ENCODE data around the gene FOXP2. TPM values are rescaled to one million over a fixed set of nuclear protein-coding genes. Genes with fewer than 3 reads are reported as not detected.

Gene FOXP2
- total RNA-seq, 1 donor from 2014 or later: 10.1 TPM

- Histone ChIP-seq H3K4me1 (no peaks in the 10 kb centered on the region), H3K27me3 (ENCODE audit: low read depth) (no peaks in the 10 kb centered on the region), H3K27ac (no peak overlapping the region), H3K9me3 (no peaks in the 10 kb centered on the region), H3K4me3 (no peak overlapping the region), H3K36me3 (no peaks in the 10 kb centered on the region)
- intact Hi-C loops (cut with DNase I): no loop called here
- no peak for ATAC-seq
- DNase-seq: no peak
- TF ChIP-seq, protein P1, sequence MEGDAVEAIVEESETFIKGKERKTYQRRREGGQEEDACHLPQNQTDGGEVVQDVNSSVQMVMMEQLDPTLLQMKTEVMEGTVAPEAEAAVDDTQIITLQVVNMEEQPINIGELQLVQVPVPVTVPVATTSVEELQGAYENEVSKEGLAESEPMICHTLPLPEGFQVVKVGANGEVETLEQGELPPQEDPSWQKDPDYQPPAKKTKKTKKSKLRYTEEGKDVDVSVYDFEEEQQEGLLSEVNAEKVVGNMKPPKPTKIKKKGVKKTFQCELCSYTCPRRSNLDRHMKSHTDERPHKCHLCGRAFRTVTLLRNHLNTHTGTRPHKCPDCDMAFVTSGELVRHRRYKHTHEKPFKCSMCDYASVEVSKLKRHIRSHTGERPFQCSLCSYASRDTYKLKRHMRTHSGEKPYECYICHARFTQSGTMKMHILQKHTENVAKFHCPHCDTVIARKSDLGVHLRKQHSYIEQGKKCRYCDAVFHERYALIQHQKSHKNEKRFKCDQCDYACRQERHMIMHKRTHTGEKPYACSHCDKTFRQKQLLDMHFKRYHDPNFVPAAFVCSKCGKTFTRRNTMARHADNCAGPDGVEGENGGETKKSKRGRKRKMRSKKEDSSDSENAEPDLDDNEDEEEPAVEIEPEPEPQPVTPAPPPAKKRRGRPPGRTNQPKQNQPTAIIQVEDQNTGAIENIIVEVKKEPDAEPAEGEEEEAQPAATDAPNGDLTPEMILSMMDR (IDR thresholded peaks at IDR 0.05): no peak
Observed at GRCh38 chr7:114426382-114426781, 11.8 kb downstream of the FOXP2 start.

GRCh38 chr7:114426824-114427223, 12.2 kb downstream of the FOXP2 start:
- no peak for ATAC-seq
- TF ChIP-seq, protein P1 (IDR thresholded peaks at IDR 0.05): no peak
- Histone ChIP-seq H3K36me3 (no peaks in the 10 kb centered on the region), H3K27ac (no peak overlapping the region), H3K27me3 (ENCODE audit: low read depth) (no peaks in the 10 kb centered on the region), H3K9me3 (no peaks in the 10 kb centered on the region), H3K4me3 (no peak overlapping the region), H3K4me1 (no peaks in the 10 kb centered on the region)
- intact Hi-C loops (cut with DNase I): no loop called here
- no peak for DNase-seq

- TF ChIP-seq, protein P1 (IDR thresholded peaks at IDR 0.05): no peak
- Histone ChIP-seq H3K36me3 (no peaks in the 10 kb centered on the region), H3K4me3 (no peak overlapping the region), H3K4me1 (no peaks in the 10 kb centered on the region), H3K27me3 (ENCODE audit: low read depth) (no peaks in the 10 kb centered on the region), H3K9me3 (no peaks in the 10 kb centered on the region), H3K27ac (no peak overlapping the region)
- intact Hi-C loops (cut with DNase I): no loop called here
- ATAC-seq (no peak), DNase-seq (no peak)
Observed at GRCh38 chr7:114428211-114428610, 13.6 kb downstream of the FOXP2 start.

GRCh38 chr7:114431189-114431588, 16.6 kb downstream of the FOXP2 start:
- TF ChIP-seq, protein P1 (IDR thresholded peaks at IDR 0.05): no peak
- Histone ChIP-seq H3K4me3 (no peak overlapping the region), H3K9me3 (no peaks in the 10 kb centered on the region), H3K4me1 (no peaks in the 10 kb centered on the region), H3K27ac (no peak overlapping the region), H3K36me3 (no peaks in the 10 kb centered on the region), H3K27me3 (ENCODE audit: low read depth) (no peaks in the 10 kb centered on the region)
- intact Hi-C loops (cut with DNase I): no loop called here
- ATAC-seq (no peak), DNase-seq (no peak)

- H3K27ac ChIP-seq: no peak overlapping the region
- intact Hi-C loops (cut with DNase I): no loop called here
- no peaks in the 10 kb centered on the region for H3K4me1 ChIP-seq
- TF ChIP-seq, protein P1 (IDR thresholded peaks at IDR 0.05): no peak
- H3K36me3 ChIP-seq: no peaks in the 10 kb centered on the region
- no peaks in the 10 kb centered on the region for H3K9me3 ChIP-seq
- ATAC-seq (no peak), DNase-seq (no peak)
- H3K4me3 ChIP-seq: no peak overlapping the region
- H3K27me3 ChIP-seq (ENCODE audit: low read depth): no peaks in the 10 kb centered on the region
Observed at GRCh38 chr7:114432061-114432460, 17.4 kb downstream of the FOXP2 start.

DNA sequence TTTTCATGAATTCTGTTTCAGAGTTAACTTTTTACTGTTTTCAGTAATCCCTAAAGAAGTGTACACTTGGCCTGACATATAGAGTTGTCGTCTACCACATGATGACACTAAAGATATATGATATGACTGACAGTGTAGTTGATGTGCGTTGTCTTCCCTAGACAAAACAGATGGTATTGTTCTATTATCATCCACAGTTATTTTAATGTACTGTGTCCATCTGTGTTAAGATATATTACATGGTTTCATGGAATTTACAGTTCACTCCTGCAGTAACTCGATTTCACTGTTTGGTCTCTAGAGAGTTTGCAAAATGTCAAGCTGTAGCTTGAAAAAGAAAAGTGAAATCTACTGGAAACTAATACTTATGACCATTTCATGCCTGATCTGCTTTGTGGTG, 18.1 kb downstream of the FOXP2 start:
- TF ChIP-seq, protein P1 (IDR thresholded peaks at IDR 0.05): no peak
- no peak overlapping the region for H3K4me3 ChIP-seq
- H3K4me1 ChIP-seq: no peaks in the 10 kb centered on the region
- ATAC-seq: no peak
- no peak overlapping the region for H3K27ac ChIP-seq
- DNase-seq: no peak
- no peaks in the 10 kb centered on the region for H3K9me3 ChIP-seq
- H3K27me3 ChIP-seq (ENCODE audit: low read depth): no peaks in the 10 kb centered on the region
- intact Hi-C loops (cut with DNase I): no loop called here
- no peaks in the 10 kb centered on the region for H3K36me3 ChIP-seq

Measured in lower lobe of right lung (tissue), 2 donors.